GM19351 (cell line): Measurements from ENCODE around the gene MRTFB.
"Not testable (repeated sequence)": the region's sequence is repeated elsewhere in the genome, so short reads cannot be mapped to it uniquely, and the experiment has no call there.

Experiments used
- ATAC-seq: cut with Tn5 transposase; IDR thresholded peaks from one replicate; pipeline ENCODE4 v1.9.1; 2021; ENCODE audit warnings: mild to moderate bottlenecking, moderate library complexity; ENCODE audit not compliant: unreplicated experiment

Gene MRTFB

GRCh38 chr16:14102925-14103720 is 32.0 kb downstream of the MRTFB start:
- ATAC-seq: no peak

- ATAC-seq: no peak
Observed at GRCh38 chr16:14104066-14104465, 32.9 kb downstream of the MRTFB start.

GRCh38 chr16:14105760-14106375 is 34.7 kb downstream of the MRTFB start:
- no peak for ATAC-seq

- ATAC-seq: no peak
Observed at GRCh38 chr16:14106457-14106856, 35.3 kb downstream of the MRTFB start.

GRCh38 chr16:14106961-14107360 is 35.8 kb downstream of the MRTFB start:
- ATAC-seq: no peak

GRCh38 chr16:14109077-14109775 is 38.1 kb downstream of the MRTFB start:
- ATAC-seq: no peak

- no peak for ATAC-seq
Observed at GRCh38 chr16:14109782-14110727, 38.9 kb downstream of the MRTFB start.

GRCh38 chr16:14110728-14111251 is 39.7 kb downstream of the MRTFB start:
- no peak for ATAC-seq

GRCh38 chr16:14111713-14112538 is 40.8 kb downstream of the MRTFB start:
- no peak for ATAC-seq

GRCh38 chr16:14112539-14112856 is 41.4 kb downstream of the MRTFB start:
- no peak for ATAC-seq

- ATAC-seq: no peak
Observed at GRCh38 chr16:14113344-14113743, 42.2 kb downstream of the MRTFB start.

- no peak for ATAC-seq
Observed at GRCh38 chr16:14117051-14117450, 45.9 kb downstream of the MRTFB start.

GRCh38 chr16:14119799-14120198 is 48.7 kb downstream of the MRTFB start:
- ATAC-seq: no peak

GRCh38 chr16:14120335-14120734 is 49.2 kb downstream of the MRTFB start:
- ATAC-seq: no peak

- ATAC-seq: no peak
Observed at GRCh38 chr16:14121142-14121541, 50.0 kb downstream of the MRTFB start.

GRCh38 chr16:14121872-14122271 is 50.8 kb downstream of the MRTFB start:
- ATAC-seq: no peak

- not testable (repeated sequence) for ATAC-seq
Observed at GRCh38 chr16:14122430-14122829, 51.3 kb downstream of the MRTFB start.

- ATAC-seq: no peak
Observed at GRCh38 chr16:14125000-14125681, 54.0 kb downstream of the MRTFB start.

GRCh38 chr16:14125708-14126107 is 54.6 kb downstream of the MRTFB start:
- ATAC-seq: no peak
